ENCODE data around the gene CADPS. TPM values are rescaled to one million over a fixed set of nuclear protein-coding genes. Genes with fewer than 3 reads are reported as not detected.

The CADPS gene
- polyA plus RNA-seq, 2 of the 4 experiments (the other 2 are of a cell fraction): not detected

DNA sequence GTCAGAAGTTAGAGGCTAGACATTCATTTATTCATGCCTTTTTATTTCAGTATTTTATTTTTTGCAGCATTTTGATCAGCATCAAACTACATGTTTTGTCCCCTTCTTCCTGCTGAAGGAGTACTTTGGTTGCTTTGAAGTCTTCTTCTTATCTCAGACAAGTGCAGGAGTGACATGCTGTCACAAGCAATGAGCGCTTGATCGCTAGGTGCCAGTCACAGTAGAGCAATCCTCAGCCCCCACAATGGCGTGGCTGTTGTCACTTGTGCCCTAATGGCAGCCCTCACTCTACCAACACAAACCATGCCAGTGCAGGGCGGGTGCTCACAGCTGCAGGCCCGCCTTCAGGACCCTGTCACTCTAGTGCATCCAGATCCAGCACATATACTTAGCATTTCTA is 317.2 kb downstream of the CADPS start (continued):
- TF ChIP-seq, protein P1, sequence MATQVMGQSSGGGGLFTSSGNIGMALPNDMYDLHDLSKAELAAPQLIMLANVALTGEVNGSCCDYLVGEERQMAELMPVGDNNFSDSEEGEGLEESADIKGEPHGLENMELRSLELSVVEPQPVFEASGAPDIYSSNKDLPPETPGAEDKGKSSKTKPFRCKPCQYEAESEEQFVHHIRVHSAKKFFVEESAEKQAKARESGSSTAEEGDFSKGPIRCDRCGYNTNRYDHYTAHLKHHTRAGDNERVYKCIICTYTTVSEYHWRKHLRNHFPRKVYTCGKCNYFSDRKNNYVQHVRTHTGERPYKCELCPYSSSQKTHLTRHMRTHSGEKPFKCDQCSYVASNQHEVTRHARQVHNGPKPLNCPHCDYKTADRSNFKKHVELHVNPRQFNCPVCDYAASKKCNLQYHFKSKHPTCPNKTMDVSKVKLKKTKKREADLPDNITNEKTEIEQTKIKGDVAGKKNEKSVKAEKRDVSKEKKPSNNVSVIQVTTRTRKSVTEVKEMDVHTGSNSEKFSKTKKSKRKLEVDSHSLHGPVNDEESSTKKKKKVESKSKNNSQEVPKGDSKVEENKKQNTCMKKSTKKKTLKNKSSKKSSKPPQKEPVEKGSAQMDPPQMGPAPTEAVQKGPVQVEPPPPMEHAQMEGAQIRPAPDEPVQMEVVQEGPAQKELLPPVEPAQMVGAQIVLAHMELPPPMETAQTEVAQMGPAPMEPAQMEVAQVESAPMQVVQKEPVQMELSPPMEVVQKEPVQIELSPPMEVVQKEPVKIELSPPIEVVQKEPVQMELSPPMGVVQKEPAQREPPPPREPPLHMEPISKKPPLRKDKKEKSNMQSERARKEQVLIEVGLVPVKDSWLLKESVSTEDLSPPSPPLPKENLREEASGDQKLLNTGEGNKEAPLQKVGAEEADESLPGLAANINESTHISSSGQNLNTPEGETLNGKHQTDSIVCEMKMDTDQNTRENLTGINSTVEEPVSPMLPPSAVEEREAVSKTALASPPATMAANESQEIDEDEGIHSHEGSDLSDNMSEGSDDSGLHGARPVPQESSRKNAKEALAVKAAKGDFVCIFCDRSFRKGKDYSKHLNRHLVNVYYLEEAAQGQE (IDR thresholded peaks at IDR 0.05): no peak
- no peak for TF ChIP-seq HOXB13 (CRISPR knock-in tag; IDR thresholded peaks at IDR 0.05; ENCODE audit: low read depth)
- TF ChIP-seq, protein P2, sequence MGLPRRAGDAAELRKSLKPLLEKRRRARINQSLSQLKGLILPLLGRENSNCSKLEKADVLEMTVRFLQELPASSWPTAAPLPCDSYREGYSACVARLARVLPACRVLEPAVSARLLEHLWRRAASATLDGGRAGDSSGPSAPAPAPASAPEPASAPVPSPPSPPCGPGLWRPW (IDR thresholded peaks at IDR 0.05): no peak
- no peak for TF ChIP-seq NPAS2 (CRISPR knock-in tag; IDR thresholded peaks at IDR 0.05; ENCODE audit: borderline replicate concordance)

DNA sequence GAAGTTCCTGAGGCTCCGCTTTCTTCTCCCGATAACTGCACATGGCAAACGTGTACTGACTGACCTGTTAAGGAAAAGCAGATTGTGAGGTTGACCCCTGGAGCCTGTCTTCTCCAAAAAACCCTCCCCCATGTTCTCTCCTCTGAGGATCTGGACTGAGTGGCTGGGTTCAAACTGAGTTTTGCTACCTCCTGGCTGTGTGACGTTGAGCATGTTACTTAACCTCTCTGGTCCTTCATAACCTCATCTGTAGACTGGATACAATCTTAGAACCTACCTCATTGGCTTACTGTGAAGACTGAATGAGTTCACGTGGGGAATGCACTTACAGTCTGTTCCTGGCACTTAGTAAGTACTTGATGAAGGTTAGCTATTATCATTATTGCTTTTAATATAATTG is 317.8 kb downstream of the CADPS start:
- H3K9me3 ChIP-seq: no peaks in the 10 kb centered on the region
- TF ChIP-seq EP300 (IDR thresholded peaks at IDR 0.05) (no peak), PHF8 (IDR thresholded peaks at IDR 0.05; ENCODE audit: borderline replicate concordance, low read depth) (no peak), SREBF2 (IDR thresholded peaks at IDR 0.05) (no peak), KDM5A (IDR thresholded peaks at IDR 0.05) (no peak), GATA3 (IDR thresholded peaks at IDR 0.05; ENCODE audit: borderline replicate concordance) (no peak), NPAS2 (CRISPR knock-in tag; IDR thresholded peaks at IDR 0.05; ENCODE audit: borderline replicate concordance) (no peak)
- TF ChIP-seq, protein P3, sequence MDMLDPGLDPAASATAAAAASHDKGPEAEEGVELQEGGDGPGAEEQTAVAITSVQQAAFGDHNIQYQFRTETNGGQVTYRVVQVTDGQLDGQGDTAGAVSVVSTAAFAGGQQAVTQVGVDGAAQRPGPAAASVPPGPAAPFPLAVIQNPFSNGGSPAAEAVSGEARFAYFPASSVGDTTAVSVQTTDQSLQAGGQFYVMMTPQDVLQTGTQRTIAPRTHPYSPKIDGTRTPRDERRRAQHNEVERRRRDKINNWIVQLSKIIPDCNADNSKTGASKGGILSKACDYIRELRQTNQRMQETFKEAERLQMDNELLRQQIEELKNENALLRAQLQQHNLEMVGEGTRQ (IDR thresholded peaks at IDR 0.05): no peak
- FAIRE-seq (no peak), ATAC-seq (no peak), DNase-seq (ENCODE audit: low read depth in 1 of 2, low spot score in 1 of 2) (no peak)
- ChIA-PET POLR2A (no interaction called here), CTCF (interaction anchor here (1.0 to 2.7 kb wide), 4 partner anchors 9 to 356 kb away, joined by 3 to 15 read pairs (median 4); no protein-coding TSS in a partner anchor)
- no peaks in the 10 kb centered on the region for H3K4me1 ChIP-seq
- no peak overlapping the region for H3K27ac ChIP-seq
- no peak overlapping the region for H3K4me2 ChIP-seq
- no peak overlapping the region for H3K4me3 ChIP-seq
- 47% methylated on average over 5 of the region's 5 CpGs for WGBS (ENCODE audit: missing lambda C conversion rate)

DNA sequence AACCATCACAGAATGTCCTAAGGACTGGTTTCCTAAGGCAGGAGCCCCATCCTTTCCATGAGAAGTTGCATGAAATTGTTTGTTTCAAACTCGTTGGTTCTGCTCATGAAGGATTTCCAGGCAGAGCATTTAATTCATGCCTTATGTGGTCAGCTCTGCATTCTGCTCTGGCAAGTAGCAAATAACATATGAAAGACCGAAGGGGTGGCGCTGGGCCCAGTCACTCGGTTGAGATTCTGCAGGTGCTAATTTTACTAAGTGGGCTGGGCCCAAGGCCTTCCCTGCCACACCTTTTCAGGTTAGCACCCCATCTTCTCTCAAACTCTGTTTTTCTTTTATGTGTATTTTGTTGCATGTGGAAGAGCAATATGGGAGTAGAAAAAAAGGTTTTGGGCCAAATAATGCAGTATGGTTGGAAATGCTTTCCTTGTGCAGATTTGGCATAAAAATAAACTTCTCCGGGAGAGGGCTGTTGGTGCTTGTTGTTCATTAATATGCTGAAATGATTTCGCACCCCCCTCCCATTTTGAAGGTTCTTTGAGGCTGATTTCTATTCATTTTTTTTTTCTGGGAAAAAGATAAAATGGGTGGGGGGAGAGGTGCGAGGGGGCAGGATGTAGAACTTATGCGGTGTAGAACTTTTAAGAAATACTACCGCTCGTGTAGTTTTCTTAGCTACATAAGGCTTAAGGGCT is 318.9 kb downstream of the CADPS start:
- DNase-seq (ENCODE audit: low read depth in 1 of 2, low spot score in 1 of 2): no peak
- FAIRE-seq: no peak
- no peaks in the 10 kb centered on the region for H3K4me1 ChIP-seq
- ChIA-PET POLR2A (no interaction called here), CTCF (no interaction called here)
- H3K27ac ChIP-seq: no peak overlapping the region
- no peak overlapping the region for H3K4me3 ChIP-seq
- H3K9me3 ChIP-seq: no peaks in the 10 kb centered on the region
- WGBS (ENCODE audit: missing lambda C conversion rate): 52% methylated on average over 10 of the region's 10 CpGs
- no peak overlapping the region for H3K4me2 ChIP-seq
- no peak for ATAC-seq
- no peak for TF ChIP-seq HEYL (CRISPR knock-in tag; IDR thresholded peaks at IDR 0.05)
- TF ChIP-seq MYC (IDR thresholded peaks at IDR 0.05; ENCODE audit: borderline replicate concordance, low read length): no peak
- TF ChIP-seq NR3C1 (IDR thresholded peaks at IDR 0.05): no peak
- TF ChIP-seq RARB (CRISPR knock-in tag; IDR thresholded peaks at IDR 0.05): no peak
- TF ChIP-seq CHD4 (IDR thresholded peaks at IDR 0.05; ENCODE audit: borderline replicate concordance): no peak

DNA sequence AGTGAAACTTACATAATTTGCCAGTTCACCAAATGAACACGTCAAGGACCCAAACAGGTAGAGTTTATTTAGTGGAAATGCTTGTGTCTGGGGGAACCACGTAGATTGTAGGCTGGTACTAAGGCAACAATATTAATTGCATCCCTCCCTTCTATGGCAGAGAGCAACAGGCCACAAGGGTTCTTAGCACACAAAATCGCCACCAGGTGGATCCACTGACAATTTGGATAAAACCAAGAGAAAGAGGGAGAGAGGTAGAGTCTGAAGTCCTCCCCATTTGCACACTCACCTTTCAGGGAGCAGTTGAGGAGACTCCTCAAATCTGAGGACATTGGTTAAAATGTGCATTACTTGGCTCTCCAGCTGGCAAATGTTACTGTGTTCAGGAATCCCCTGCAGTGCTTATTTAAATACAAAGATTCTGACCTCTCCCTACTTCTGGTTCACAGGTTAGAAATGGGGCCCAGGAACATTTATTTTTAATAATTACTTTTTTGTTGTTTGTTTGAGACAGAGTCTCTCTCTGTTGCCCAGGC is 320.9 kb downstream of the CADPS start:
- FAIRE-seq (no peak), ATAC-seq (peak; percentile 43 to 54; a peak in 2 of 6 replicates), DNase-seq (ENCODE audit: low read depth in 1 of 2, low spot score in 1 of 2) (peak; percentile 1 to 5)
- ChIA-PET POLR2A (no interaction called here), CTCF (interaction anchor here (1.2 to 1.9 kb wide), 2 partner anchors 220 to 222 kb away, joined by 4 to 6 read pairs; no protein-coding TSS in a partner anchor)
- Histone ChIP-seq H3K27ac (no peak overlapping the region), H3K4me2 (no peak overlapping the region), H3K4me3 (no peak overlapping the region), H3K4me1 (no peaks in the 10 kb centered on the region), H3K9me3 (no peaks in the 10 kb centered on the region)
- 4% methylated on average over 3 of the region's 3 CpGs for WGBS (ENCODE audit: missing lambda C conversion rate)
- TF ChIP-seq, protein P4, sequence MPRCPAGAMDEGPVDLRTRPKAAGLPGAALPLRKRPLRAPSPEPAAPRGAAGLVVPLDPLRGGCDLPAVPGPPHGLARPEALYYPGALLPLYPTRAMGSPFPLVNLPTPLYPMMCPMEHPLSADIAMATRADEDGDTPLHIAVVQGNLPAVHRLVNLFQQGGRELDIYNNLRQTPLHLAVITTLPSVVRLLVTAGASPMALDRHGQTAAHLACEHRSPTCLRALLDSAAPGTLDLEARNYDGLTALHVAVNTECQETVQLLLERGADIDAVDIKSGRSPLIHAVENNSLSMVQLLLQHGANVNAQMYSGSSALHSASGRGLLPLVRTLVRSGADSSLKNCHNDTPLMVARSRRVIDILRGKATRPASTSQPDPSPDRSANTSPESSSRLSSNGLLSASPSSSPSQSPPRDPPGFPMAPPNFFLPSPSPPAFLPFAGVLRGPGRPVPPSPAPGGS (IDR thresholded peaks at IDR 0.05): no peak
- TF ChIP-seq RCOR1 (IDR thresholded peaks at IDR 0.05; ENCODE audit: low read depth, low read length) (no peak), RFX5 (IDR thresholded peaks at IDR 0.05) (no peak), FOXS1 (CRISPR knock-in tag; IDR thresholded peaks at IDR 0.05) (no peak)

All from A549 (cell line).